Liver (tissue), 9 donors: ENCODE results near the gene COL15A1. TPM values are rescaled to one million over a fixed set of nuclear protein-coding genes. Genes with fewer than 3 reads are reported as not detected.

Experiments
- DNase-seq: peaks from one replicate; pipeline ENCODE4 v3.0.0-alpha.2; 2017; ENCODE audit warnings: low spot score
- H3K27ac ChIP-seq, 2 donors: one replicate each; pipeline ENCODE4 v1.7.0; 2013; ENCODE audit warnings: inconsistent platforms in 2 of 2, low read length in 2 of 2, control low read depth in 1 of 2, low read depth in 1 of 2, mild to moderate bottlenecking in 1 of 2
- H3K27me3 ChIP-seq, 4 donors: one replicate each; pipeline versions ENCODE4 v1.6.1 to v1.7.0; 2013; ENCODE audit warnings: low read length in 3 of 4, inconsistent platforms in 1 of 4, mild to moderate bottlenecking in 1 of 4, moderate library complexity in 1 of 4; ENCODE audit not compliant: control insufficient read depth in 4 of 4, insufficient read depth in 4 of 4
- H3K36me3 ChIP-seq, 4 donors: one replicate each; pipeline versions ENCODE4 v1.6.1 to v1.7.0; 2013; ENCODE audit warnings: low read length in 3 of 4, mild to moderate bottlenecking in 3 of 4, low read depth in 1 of 4, moderate library complexity in 1 of 4; ENCODE audit not compliant: control insufficient read depth in 4 of 4, insufficient read depth in 3 of 4
- H3K4me1 ChIP-seq, 4 donors: one replicate each; pipeline versions ENCODE4 v1.6.1 to v1.7.0; 2013; ENCODE audit warnings: low read length in 3 of 4, mild to moderate bottlenecking in 3 of 4, moderate library complexity in 1 of 4; ENCODE audit not compliant: control insufficient read depth in 4 of 4, insufficient read depth in 4 of 4
- H3K4me3 ChIP-seq, 3 donors: one replicate each; pipeline versions ENCODE4 v1.6.1 to v1.7.0; 2013; ENCODE audit warnings: low read length in 3 of 3, control low read depth in 1 of 3, low read depth in 1 of 3, mild to moderate bottlenecking in 1 of 3
- H3K9ac ChIP-seq, 2 donors: one replicate each; pipeline ENCODE4 v1.7.0; 2013; ENCODE audit warnings: low read length in 2 of 2, mild to moderate bottlenecking in 2 of 2, moderate library complexity in 2 of 2, control low read depth in 1 of 2, low read depth in 1 of 2
- H3K9me3 ChIP-seq, 4 donors: one replicate each; pipeline versions ENCODE4 v1.6.1 to v1.7.0; 2013; ENCODE audit warnings: low read length in 3 of 4; ENCODE audit not compliant: control insufficient read depth in 4 of 4
- EGR1 ChIP-seq, 2 donors: IDR thresholded peaks; 2 replicates each; pipeline ENCODE4 v1.6.1; 2016 to 2018; ENCODE audit warnings: antibody characterized with exemption in 2 of 2, low read depth in 2 of 2
- FOXA1 ChIP-seq: IDR thresholded peaks from 2 replicates; pipeline ENCODE4 v1.6.1; 2016; ENCODE audit warnings: antibody characterized with exemption
- FOXA2 ChIP-seq: IDR thresholded peaks from 2 replicates; pipeline ENCODE4 v1.6.1; 2016; ENCODE audit warnings: antibody characterized with exemption
- GABPA ChIP-seq, 2 donors: IDR thresholded peaks in 1 of 2; conservative IDR thresholded peaks in 1 of 2; 2 replicates each; pipeline ENCODE4 v1.6.1; 2016; ENCODE audit warnings: antibody characterized with exemption in 2 of 2, mild to moderate bottlenecking in 1 of 2, moderate library complexity in 1 of 2
- HNF4A ChIP-seq, 2 donors: conservative IDR thresholded peaks; 2 replicates each; pipeline ENCODE4 v1.6.1; 2016; ENCODE audit warnings: antibody characterized with exemption in 2 of 2, mild to moderate bottlenecking in 2 of 2
- HNF4G ChIP-seq: IDR thresholded peaks from 2 replicates; pipeline ENCODE4 v1.6.1; 2016; ENCODE audit warnings: antibody characterized with exemption
- JUND ChIP-seq, 2 donors: IDR thresholded peaks; 2 replicates each; pipeline ENCODE4 v1.6.1; 2016; ENCODE audit warnings: antibody characterized with exemption in 2 of 2
- NR2F2 ChIP-seq: IDR thresholded peaks from 2 replicates; pipeline ENCODE4 v1.6.1; 2016; ENCODE audit warnings: antibody characterized with exemption
- RAD21 ChIP-seq, 2 donors: IDR thresholded peaks; 2 replicates each; pipeline ENCODE4 v1.6.1; 2016; ENCODE audit warnings: antibody characterized with exemption in 2 of 2, mild to moderate bottlenecking in 2 of 2
- RXRA ChIP-seq, 2 donors: IDR thresholded peaks; 2 replicates each; pipeline ENCODE4 v1.6.1; 2017 to 2018; ENCODE audit warnings: antibody characterized with exemption in 2 of 2, mild to moderate bottlenecking in 1 of 2
- SP1 ChIP-seq: IDR thresholded peaks from 2 replicates; pipeline ENCODE4 v1.6.1; 2018; ENCODE audit warnings: antibody characterized with exemption, mild to moderate bottlenecking
- TAF1 ChIP-seq: conservative IDR thresholded peaks from 2 replicates; pipeline ENCODE4 v1.6.1; 2016; ENCODE audit warnings: antibody characterized with exemption, mild to moderate bottlenecking
- YY1 ChIP-seq: IDR thresholded peaks from 2 replicates; pipeline ENCODE4 v1.6.1; 2016; ENCODE audit warnings: antibody characterized with exemption, mild to moderate bottlenecking
- WGBS: extraction: QIAGEN DNeasy Blood & Tissue Kit; methylation state at CpG from one replicate; pipeline ENCODE4 v1.1.7; 2013; 5-methylcytosine and 5-hydroxymethylcytosine counted together
- polyA plus RNA-seq, 2 donors: library from polyadenylated mRNA; stranded (reverse) in 1 of 2; unstranded in 1 of 2; fragments of 200-250 nt in 1 of 2; fragments of >200 nt in 1 of 2; fragmentation: Nextera tagmentation in 1 of 2; extraction: Ambion mirVana in 1 of 2; gene quantifications; one replicate each; pipeline versions ENCODE4 v1.2.1 to v1.2.3, GENCODE V29; 2013 to 2015
- total RNA-seq, 2 donors: library from RNA; depleted of rRNA; stranded (reverse); fragments of >200 nt; gene quantifications; one replicate each; pipeline ENCODE4 v1.2.3, GENCODE V29; 2014
- TF ChIP-seq, protein P1 (sequence below): IDR thresholded peaks from 2 replicates; pipeline ENCODE4 v1.6.1; 2016; ENCODE audit warnings: antibody characterized with exemption, mild to moderate bottlenecking
- TF ChIP-seq, protein P2 (sequence below): IDR thresholded peaks from 2 replicates; pipeline ENCODE4 v1.6.1; 2016; ENCODE audit warnings: antibody characterized with exemption
- TF ChIP-seq, protein P3 (sequence below): IDR thresholded peaks from 2 replicates; pipeline ENCODE4 v1.6.1; 2016; ENCODE audit warnings: antibody characterized with exemption
- TF ChIP-seq, protein P4 (sequence below): fragments of 150-350 bp; IDR thresholded peaks from 2 replicates; pipeline ENCODE4 v1.5.1; 2017; ENCODE audit warnings: improper control_type of control experiment, low read depth, low read length; ENCODE audit not compliant: missing input control
- TF ChIP-seq, protein P5 (sequence below): IDR thresholded peaks from 2 replicates; pipeline ENCODE4 v1.6.1; 2016; ENCODE audit warnings: antibody characterized with exemption
- donor health status: healthy.
- donor health status: healthy.
- donor health status: healthy.
- donor health status: healthy.
- donor health status: healthy.

The COL15A1 gene
- total and polyA plus RNA-seq, 4 donors = 0.10 to 0.42 (median 0.24) TPM

GRCh38 chr9:99049641-99050040 lies 105.9 kb downstream of the COL15A1 start:
- 91% methylated on average over 4 of the region's 4 CpGs for WGBS
- Histone ChIP-seq H3K9ac (no peak overlapping the region), H3K4me3 (no peak overlapping the region), H3K27ac (no peak overlapping the region), H3K36me3 (no peaks in the 10 kb centered on the region), H3K27me3 (no peaks in the 10 kb centered on the region), H3K9me3 (no peaks in the 10 kb centered on the region), H3K4me1 (no peaks in the 10 kb centered on the region)
- TF ChIP-seq GABPA (IDR thresholded peaks at IDR 0.05 in 1 of 2, conservative IDR thresholded peaks at IDR 0.05 in 1 of 2) (no peak), HNF4A (conservative IDR thresholded peaks at IDR 0.05) (no peak), NR2F2 (no peak), FOXA2 (no peak), SP1 (no peak), JUND (IDR thresholded peaks at IDR 0.05) (no peak), EGR1 (IDR thresholded peaks at IDR 0.05; ENCODE audit: low read depth in 2 of 2) (no peak), YY1 (no peak), RAD21 (IDR thresholded peaks at IDR 0.05) (no peak), HNF4G (no peak), FOXA1 (no peak), RXRA (IDR thresholded peaks at IDR 0.05) (no peak), TAF1 (no peak)
- TF ChIP-seq, protein P1, sequence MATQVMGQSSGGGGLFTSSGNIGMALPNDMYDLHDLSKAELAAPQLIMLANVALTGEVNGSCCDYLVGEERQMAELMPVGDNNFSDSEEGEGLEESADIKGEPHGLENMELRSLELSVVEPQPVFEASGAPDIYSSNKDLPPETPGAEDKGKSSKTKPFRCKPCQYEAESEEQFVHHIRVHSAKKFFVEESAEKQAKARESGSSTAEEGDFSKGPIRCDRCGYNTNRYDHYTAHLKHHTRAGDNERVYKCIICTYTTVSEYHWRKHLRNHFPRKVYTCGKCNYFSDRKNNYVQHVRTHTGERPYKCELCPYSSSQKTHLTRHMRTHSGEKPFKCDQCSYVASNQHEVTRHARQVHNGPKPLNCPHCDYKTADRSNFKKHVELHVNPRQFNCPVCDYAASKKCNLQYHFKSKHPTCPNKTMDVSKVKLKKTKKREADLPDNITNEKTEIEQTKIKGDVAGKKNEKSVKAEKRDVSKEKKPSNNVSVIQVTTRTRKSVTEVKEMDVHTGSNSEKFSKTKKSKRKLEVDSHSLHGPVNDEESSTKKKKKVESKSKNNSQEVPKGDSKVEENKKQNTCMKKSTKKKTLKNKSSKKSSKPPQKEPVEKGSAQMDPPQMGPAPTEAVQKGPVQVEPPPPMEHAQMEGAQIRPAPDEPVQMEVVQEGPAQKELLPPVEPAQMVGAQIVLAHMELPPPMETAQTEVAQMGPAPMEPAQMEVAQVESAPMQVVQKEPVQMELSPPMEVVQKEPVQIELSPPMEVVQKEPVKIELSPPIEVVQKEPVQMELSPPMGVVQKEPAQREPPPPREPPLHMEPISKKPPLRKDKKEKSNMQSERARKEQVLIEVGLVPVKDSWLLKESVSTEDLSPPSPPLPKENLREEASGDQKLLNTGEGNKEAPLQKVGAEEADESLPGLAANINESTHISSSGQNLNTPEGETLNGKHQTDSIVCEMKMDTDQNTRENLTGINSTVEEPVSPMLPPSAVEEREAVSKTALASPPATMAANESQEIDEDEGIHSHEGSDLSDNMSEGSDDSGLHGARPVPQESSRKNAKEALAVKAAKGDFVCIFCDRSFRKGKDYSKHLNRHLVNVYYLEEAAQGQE = no peak
- TF ChIP-seq, protein P2, sequence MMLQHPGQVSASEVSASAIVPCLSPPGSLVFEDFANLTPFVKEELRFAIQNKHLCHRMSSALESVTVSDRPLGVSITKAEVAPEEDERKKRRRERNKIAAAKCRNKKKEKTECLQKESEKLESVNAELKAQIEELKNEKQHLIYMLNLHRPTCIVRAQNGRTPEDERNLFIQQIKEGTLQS = no peak
- TF ChIP-seq, protein P3, sequence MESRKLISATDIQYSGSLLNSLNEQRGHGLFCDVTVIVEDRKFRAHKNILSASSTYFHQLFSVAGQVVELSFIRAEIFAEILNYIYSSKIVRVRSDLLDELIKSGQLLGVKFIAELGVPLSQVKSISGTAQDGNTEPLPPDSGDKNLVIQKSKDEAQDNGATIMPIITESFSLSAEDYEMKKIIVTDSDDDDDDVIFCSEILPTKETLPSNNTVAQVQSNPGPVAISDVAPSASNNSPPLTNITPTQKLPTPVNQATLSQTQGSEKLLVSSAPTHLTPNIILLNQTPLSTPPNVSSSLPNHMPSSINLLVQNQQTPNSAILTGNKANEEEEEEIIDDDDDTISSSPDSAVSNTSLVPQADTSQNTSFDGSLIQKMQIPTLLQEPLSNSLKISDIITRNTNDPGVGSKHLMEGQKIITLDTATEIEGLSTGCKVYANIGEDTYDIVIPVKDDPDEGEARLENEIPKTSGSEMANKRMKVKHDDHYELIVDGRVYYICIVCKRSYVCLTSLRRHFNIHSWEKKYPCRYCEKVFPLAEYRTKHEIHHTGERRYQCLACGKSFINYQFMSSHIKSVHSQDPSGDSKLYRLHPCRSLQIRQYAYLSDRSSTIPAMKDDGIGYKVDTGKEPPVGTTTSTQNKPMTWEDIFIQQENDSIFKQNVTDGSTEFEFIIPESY = no peak
- TF ChIP-seq, protein P4, sequence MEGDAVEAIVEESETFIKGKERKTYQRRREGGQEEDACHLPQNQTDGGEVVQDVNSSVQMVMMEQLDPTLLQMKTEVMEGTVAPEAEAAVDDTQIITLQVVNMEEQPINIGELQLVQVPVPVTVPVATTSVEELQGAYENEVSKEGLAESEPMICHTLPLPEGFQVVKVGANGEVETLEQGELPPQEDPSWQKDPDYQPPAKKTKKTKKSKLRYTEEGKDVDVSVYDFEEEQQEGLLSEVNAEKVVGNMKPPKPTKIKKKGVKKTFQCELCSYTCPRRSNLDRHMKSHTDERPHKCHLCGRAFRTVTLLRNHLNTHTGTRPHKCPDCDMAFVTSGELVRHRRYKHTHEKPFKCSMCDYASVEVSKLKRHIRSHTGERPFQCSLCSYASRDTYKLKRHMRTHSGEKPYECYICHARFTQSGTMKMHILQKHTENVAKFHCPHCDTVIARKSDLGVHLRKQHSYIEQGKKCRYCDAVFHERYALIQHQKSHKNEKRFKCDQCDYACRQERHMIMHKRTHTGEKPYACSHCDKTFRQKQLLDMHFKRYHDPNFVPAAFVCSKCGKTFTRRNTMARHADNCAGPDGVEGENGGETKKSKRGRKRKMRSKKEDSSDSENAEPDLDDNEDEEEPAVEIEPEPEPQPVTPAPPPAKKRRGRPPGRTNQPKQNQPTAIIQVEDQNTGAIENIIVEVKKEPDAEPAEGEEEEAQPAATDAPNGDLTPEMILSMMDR = no peak
- TF ChIP-seq, protein P5, sequence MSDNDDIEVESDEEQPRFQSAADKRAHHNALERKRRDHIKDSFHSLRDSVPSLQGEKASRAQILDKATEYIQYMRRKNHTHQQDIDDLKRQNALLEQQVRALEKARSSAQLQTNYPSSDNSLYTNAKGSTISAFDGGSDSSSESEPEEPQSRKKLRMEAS = no peak
- DNase-seq = no peak
